Activated T-helper 17 cell treated with anti-CD3 and anti-CD28 coated beads, Interleukin-2, amount 50 U/mL, for 72 hours (primary cell): Measurements from ENCODE around the gene LUZP4. TPM values are rescaled to one million over a fixed set of nuclear protein-coding genes. Genes with fewer than 3 reads are reported as not detected.
"Not testable (repeated sequence)": the region's sequence is repeated elsewhere in the genome, so short reads cannot be mapped to it uniquely, and the experiment has no call there.

Experiments
- ATAC-seq: fragments of 150-1000 bp; cut with Tn5 transposase; replicated peaks from 2 replicates; pipeline ENCODE4 v1.10.0; 2021; ENCODE audit warnings: mild to moderate bottlenecking, moderate library complexity
- H3K27ac Mint-ChIP-seq: one replicate; pipeline ENCODE4 v1.8.0; 2022; ENCODE audit warnings: mixed read lengths
- H3K27me3 Mint-ChIP-seq: one replicate; pipeline ENCODE4 v1.8.0; 2022; ENCODE audit warnings: mixed read lengths
- H3K36me3 Mint-ChIP-seq: one replicate; pipeline ENCODE4 v1.8.0; 2022; ENCODE audit warnings: low read depth, mild to moderate bottlenecking, mixed read lengths
- H3K4me1 Mint-ChIP-seq: one replicate; pipeline ENCODE4 v1.8.0; 2022; ENCODE audit warnings: mixed read lengths
- H3K4me3 Mint-ChIP-seq: one replicate; pipeline ENCODE4 v1.8.0; 2022; ENCODE audit warnings: mild to moderate bottlenecking, mixed read lengths
- H3K9me3 Mint-ChIP-seq: one replicate; pipeline ENCODE4 v1.8.0; 2022; ENCODE audit warnings: mixed read lengths
- total RNA-seq, 2 donors: library from RNA; stranded (reverse); gene quantifications; one replicate each; pipeline ENCODE4 v1.2.3, GENCODE V29; 2022

LUZP4 gene
- total RNA-seq, 2 donors from 2014 or later, result not detected

DNA sequence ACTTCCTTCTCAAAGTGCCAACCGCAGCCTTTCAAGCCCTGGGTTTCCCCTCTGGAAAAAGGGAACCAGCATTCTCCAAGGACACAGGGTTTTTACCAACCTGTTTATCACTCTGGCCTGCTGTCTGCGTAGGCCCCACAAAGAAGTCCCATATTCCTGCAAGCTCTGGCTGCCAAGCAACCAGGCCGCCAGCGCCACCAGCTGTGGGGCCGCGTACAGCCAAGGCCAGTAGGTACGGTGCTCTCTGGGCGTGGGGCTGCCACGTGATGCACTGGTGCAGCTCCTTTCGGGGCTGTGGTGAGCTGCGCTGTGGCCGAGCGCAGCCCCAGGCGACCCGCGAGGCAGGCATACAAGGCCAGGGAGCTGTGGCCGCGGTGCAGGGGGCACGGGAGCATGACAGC, 22.1 kb downstream of the LUZP4 start:
- no peak overlapping the region for H3K27ac Mint-ChIP-seq
- H3K4me3 Mint-ChIP-seq, result no peak overlapping the region
- no peaks in the 10 kb centered on the region for H3K36me3 Mint-ChIP-seq
- no peaks in the 10 kb centered on the region for H3K27me3 Mint-ChIP-seq
- H3K4me1 Mint-ChIP-seq, result no peaks in the 10 kb centered on the region
- ATAC-seq, result no peak
- no peaks in the 10 kb centered on the region for H3K9me3 Mint-ChIP-seq

DNA sequence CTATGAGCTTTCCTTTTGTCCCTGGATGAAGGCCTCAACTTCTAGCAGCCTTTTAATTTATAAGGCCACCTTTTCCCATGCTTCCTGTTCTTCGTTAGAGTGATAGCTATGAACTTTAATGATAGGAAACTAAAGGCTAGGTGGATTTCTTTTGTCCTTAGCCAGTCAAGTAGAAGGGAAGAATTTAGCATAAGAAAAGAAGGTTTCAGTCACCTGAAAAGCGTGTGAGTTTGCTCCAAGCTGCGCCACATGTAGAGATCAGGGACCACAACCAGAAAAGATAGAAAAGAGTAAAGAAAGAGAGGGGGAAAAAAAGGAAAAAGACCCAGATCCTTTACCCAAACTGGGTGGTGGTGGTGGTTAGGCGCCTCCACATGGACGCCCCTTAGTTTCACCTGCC, 28.6 kb downstream of the LUZP4 start:
- Mint-ChIP-seq H3K9me3 (no peaks in the 10 kb centered on the region), H3K27ac (no peak overlapping the region), H3K36me3 (no peaks in the 10 kb centered on the region), H3K27me3 (no peaks in the 10 kb centered on the region), H3K4me1 (no peaks in the 10 kb centered on the region), H3K4me3 (no peak overlapping the region)
- ATAC-seq, result no peak

DNA sequence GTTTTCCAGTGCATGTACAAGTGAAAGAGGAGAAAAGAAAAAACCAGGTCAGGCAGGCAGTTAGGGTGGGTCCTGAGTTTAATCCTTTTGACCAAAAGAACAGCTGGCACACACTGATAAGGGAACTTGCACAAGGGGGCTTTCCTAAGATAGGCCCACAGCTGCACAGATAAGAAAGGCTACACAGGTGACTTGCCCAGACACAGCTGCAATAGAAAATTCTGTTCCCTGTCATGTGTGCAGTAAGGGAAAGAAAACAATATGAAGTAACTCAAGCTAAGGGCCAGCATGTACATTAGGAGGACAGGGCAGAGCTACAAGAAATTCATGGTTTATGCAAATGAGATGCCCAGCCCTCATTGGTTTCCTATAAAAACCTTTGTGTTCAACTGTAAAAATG, 32.9 kb downstream of the LUZP4 start:
- Mint-ChIP-seq H3K27ac (no peak overlapping the region), H3K36me3 (no peaks in the 10 kb centered on the region), H3K27me3 (no peaks in the 10 kb centered on the region), H3K4me1 (no peaks in the 10 kb centered on the region), H3K9me3 (no peaks in the 10 kb centered on the region), H3K4me3 (no peak overlapping the region)
- ATAC-seq, result no peak

DNA sequence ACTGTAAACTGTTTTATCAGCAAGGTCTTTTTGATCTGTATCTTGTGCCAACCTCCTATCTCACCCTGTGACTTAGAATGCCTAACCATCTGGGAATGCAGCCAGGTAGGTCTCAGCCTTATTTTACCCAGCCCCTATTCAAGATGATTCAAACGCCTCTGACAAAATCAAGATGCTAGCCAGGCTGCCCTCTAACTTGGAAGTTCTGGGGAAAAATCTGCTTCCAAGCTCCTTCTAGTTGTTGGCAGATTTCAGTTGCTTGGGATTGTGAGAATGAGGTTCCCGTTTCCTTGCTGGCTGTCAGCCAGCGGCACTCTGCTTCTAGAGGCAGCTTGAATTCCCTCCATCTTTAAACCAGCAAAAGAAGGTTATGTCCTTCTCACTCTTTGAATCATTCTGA, 34.7 kb downstream of the LUZP4 start:
- Mint-ChIP-seq H3K27me3 (no peaks in the 10 kb centered on the region), H3K36me3 (no peaks in the 10 kb centered on the region), H3K4me1 (no peaks in the 10 kb centered on the region), H3K4me3 (no peak overlapping the region), H3K27ac (no peak overlapping the region), H3K9me3 (no peaks in the 10 kb centered on the region)
- no peak for ATAC-seq

DNA sequence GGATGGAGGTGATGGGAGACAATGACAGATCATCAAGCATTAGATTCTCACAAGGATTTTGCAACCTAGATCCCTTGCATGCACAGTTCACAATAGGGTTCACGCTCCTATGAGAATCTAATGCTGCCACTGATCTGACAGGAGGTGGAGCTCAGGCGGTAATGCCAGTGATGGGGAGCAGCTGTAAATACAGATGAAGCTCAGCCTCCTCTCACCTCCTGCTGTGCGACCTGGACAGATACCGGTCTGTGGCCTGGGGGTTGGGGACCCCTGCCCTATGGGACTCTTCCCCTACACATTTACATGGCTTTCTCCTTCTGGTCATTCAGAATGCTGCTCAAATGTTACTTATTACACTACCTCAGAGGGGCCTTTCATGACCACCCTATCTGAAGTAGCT, 39.8 kb downstream of the LUZP4 start:
- H3K9me3 Mint-ChIP-seq, H3K36me3 Mint-ChIP-seq, H3K27me3 Mint-ChIP-seq, H3K4me1 Mint-ChIP-seq, H3K4me3 Mint-ChIP-seq, ATAC-seq, H3K27ac Mint-ChIP-seq: not testable (repeated sequence)

DNA sequence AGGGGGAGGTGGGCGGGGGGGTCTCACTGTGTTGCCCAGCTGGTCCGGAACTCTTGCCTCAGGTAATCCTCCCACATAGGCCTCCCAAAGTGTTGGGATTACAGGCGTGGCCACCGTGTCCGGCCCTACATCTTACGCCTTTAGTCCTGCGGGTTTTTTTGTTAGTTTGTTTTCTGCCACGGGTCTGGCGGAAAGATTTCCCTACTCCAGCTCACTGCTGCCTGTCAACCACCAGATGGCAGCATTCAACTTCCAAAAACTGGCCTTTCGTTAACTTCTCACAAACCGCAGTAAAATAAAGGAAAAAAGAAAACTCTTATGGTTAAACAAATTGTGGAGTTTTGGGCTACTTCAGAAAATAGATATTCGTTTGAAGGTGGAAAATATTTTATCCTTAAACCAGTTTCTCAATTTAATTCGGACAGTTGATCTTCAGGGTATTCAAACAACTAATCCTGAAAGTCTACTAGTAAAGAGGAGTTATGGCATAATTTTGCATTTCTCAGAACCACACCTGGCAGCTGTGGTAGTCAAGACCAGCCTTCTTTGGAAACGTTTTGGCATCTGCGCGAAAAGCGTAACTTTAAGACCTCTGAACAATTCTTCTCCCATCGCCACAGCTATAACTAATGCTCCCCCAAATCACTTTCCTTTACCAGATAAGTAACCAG, 41.1 kb downstream of the LUZP4 start:
- no peak for ATAC-seq
- H3K27me3 Mint-ChIP-seq, result no peaks in the 10 kb centered on the region
- no peaks in the 10 kb centered on the region for H3K9me3 Mint-ChIP-seq
- H3K4me3 Mint-ChIP-seq, result no peak overlapping the region
- no peaks in the 10 kb centered on the region for H3K4me1 Mint-ChIP-seq
- no peak overlapping the region for H3K27ac Mint-ChIP-seq
- H3K36me3 Mint-ChIP-seq, result no peaks in the 10 kb centered on the region

DNA sequence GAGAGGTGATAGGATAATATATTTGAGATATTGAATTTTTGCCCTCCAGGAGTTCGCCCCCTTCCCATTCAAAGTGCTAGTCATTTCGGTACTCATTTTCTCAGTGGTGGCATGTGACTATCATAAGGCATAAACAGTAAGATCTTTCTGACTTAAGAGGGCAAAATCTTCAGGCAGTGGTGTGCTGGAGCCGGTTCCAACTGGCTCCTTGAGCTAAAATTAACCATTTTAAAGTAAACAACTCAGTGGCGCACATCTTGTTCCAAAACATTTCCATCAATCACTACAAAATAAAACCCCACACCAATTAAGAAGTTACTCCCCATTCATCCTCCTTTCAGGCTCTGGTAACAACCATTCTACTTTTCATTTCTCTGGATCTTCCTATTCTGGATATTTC, 43.3 kb downstream of the LUZP4 start:
- Mint-ChIP-seq H3K4me3 (no peak overlapping the region), H3K36me3 (no peaks in the 10 kb centered on the region), H3K27ac (no peak overlapping the region), H3K4me1 (no peaks in the 10 kb centered on the region), H3K9me3 (no peaks in the 10 kb centered on the region), H3K27me3 (no peaks in the 10 kb centered on the region)
- no peak for ATAC-seq

DNA sequence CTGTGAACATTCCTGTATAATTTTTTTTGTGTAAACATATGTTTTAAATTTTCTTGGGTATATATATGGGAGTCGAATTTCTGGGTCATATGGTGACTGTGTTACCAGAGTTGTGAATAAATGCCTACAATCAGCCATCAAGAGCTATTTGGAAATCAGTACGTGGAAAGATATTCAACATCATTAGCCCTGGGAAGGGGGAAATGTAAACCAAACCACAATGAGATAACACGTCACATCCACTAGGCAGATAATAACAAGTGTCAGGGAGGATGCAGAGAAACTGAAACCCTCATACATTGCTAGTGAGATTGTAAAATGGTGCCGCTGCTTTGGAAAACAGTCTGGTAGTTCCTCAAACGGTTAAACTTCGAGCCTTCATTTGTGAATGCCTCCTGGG, 43.9 kb downstream of the LUZP4 start:
- Mint-ChIP-seq H3K9me3 (no peaks in the 10 kb centered on the region), H3K4me1 (no peaks in the 10 kb centered on the region), H3K27ac (no peak overlapping the region), H3K27me3 (no peaks in the 10 kb centered on the region), H3K4me3 (no peak overlapping the region), H3K36me3 (no peaks in the 10 kb centered on the region)
- ATAC-seq, result no peak

DNA sequence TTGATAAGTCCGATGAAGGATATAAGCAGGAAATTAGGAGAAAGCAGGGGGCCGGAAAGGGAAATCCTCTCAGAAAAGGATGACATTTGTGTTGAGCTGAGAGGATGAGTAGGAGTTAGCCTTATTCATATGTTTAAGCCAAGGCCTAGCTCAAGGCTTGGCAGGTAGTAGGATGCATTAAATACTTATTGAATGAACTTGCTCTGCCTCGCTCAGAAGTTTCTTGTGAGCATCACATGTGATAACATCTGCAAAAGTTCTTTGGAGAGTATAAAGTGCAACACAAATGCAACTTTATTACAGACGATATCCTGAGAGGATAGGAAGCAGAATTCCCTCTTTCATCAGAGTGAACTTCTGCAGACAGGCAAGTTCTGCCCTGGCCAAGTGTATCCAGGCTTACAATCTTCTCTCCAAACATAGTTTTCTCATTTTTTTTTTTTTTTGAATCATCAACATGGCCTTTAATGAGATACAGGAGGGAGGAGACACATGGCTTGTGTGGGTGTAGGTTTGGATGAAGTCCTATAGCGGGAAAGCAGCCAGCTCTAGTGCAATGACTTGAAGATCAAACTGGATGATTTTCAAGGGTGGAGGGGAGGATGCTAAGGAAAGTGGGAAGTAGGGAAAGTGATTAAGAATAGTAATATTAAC, 48.1 kb downstream of the LUZP4 start:
- Mint-ChIP-seq H3K4me3 (no peak overlapping the region), H3K27ac (no peak overlapping the region), H3K27me3 (no peaks in the 10 kb centered on the region), H3K4me1 (no peaks in the 10 kb centered on the region), H3K36me3 (no peaks in the 10 kb centered on the region), H3K9me3 (no peaks in the 10 kb centered on the region)
- no peak for ATAC-seq

DNA sequence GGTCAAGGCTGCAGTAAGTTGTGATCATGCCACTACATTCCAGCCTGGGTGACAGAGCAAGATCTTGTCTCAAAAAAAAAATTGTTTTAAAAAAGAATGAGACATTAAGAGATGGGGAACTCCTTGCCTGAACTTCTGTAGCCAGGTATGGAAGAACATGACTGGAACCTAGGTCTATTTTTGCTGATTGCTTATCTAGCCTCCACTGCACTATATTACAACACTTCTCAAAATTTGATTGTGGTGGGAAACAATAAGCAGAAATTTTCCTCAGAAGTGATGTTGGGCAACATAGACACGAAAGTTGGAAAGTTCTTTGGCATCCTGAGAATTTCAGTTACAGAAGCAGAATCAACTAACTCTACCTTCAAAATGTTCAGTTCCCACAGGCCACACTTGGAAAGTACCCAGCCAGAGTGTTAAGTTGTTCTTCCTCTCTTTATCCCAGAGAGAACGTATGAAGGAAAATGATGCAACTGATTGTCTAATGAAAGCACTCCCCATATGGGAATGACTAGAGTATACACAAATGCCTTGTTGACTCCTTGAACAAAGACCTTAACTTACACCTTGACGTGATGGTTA, 50.0 kb downstream of the LUZP4 start:
- no peak for ATAC-seq
- Mint-ChIP-seq H3K27ac (no peak overlapping the region), H3K4me1 (no peaks in the 10 kb centered on the region), H3K4me3 (no peak overlapping the region), H3K27me3 (no peaks in the 10 kb centered on the region), H3K9me3 (no peaks in the 10 kb centered on the region), H3K36me3 (no peaks in the 10 kb centered on the region)

DNA sequence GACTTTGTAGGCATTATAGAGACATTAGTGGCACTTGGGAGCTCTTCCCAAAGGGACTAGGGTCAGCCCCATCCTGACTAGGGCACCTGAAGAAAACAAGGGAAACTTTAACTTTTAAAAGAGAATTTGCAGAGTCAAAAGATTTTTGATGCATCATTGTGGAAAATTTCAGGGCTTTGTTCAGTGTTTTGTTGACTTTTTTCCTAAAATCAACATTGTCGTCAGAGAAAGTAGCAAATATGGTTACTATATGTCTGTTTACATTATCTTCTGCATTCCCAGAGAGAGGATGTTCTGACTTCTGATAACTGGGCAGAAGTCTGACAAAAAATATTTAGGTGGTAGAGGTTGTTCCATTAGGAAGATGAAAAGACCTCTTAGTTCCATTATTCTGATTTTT, 51.9 kb downstream of the LUZP4 start:
- no peaks in the 10 kb centered on the region for H3K27me3 Mint-ChIP-seq
- no peaks in the 10 kb centered on the region for H3K36me3 Mint-ChIP-seq

DNA sequence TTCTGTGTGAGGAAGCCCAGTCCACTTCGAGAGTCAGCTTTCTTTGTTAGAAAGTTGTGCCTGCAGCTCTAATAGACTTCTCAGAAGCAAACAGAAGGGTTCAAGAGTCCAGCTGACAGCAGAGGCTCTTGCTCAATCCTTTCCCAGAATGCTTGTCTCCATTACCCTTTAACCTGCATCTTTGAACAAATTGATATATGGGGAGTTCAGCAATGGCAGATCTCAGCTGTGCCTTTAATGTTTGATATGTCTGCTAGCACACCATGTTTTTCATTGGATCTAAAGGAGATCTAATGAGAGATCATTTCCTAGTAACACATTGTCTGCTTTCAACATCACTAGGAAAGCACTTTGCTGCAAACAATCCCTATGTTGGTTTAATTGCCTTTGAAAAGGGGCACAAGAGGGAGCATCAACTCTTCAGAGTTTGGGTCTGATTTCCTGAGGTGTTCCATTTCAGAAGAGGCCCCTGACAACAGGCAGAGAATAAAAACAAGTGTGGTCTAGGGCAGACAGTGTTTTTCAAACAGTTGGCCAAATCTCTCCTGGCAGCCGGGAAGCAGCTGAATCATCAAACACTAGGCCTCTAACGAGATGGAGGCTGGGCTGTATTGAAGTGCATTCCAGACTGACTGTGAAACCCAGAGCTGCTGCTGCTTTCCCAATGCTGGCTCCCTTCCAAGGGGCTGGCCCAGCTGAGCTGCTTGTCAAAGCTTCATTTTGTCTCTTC, 55.5 kb downstream of the LUZP4 start:
- Mint-ChIP-seq H3K9me3 (no peaks in the 10 kb centered on the region), H3K36me3 (no peaks in the 10 kb centered on the region), H3K4me3 (no peak overlapping the region), H3K27ac (no peak overlapping the region), H3K27me3 (no peaks in the 10 kb centered on the region), H3K4me1 (no peaks in the 10 kb centered on the region)
- ATAC-seq, result no peak

More for the DNA sequence above, 51.9 kb downstream of the LUZP4 start:
- Mint-ChIP-seq H3K27ac (no peak overlapping the region), H3K4me1 (no peaks in the 10 kb centered on the region), H3K4me3 (no peak overlapping the region), H3K9me3 (no peaks in the 10 kb centered on the region)
- no peak for ATAC-seq

DNA sequence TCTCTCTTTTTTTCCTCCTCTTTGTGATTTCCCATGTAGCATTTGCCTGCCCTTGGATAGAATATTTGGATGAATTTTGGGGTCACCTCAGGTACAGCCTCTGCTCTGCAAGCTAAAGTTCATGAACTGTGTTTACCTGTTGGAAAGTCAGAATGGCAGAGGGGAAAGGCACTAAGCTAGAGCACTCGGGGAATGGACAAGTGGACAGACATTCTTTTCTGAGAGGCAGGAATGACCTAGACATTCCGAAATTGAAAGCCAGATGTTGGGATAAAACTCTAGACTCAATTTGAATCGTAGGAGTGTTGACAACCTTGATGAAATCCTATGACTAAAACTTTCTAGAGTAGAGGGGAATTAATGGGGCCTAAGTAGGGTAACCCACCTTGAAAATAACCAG, 56.1 kb downstream of the LUZP4 start:
- H3K27me3 Mint-ChIP-seq, result no peaks in the 10 kb centered on the region
- no peaks in the 10 kb centered on the region for H3K9me3 Mint-ChIP-seq
- H3K4me1 Mint-ChIP-seq, result no peaks in the 10 kb centered on the region
- ATAC-seq, result no peak
- H3K4me3 Mint-ChIP-seq, result no peak overlapping the region
- H3K36me3 Mint-ChIP-seq, result no peaks in the 10 kb centered on the region
- H3K27ac Mint-ChIP-seq, result no peak overlapping the region

DNA sequence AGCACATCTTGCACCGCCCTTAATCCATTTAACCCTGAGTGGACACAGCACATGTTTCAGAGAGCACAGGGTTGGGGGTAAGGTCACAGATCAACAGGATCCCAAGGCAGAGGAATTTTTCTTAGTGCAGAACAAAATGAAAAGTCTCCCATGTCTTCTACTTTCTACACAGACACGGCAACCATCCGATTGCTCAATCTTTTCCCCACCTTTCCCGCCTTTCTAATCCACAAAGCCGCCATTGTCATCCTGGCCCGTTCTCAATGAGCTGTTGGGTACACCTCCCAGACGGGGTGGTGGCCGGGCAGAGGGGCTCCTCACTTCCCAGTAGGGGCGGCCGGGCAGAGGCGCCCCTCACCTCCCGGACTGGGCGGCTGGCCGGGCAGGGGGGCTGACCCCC, 57.2 kb downstream of the LUZP4 start:
- not testable (repeated sequence) for H3K4me3 Mint-ChIP-seq, H3K4me1 Mint-ChIP-seq, ATAC-seq, H3K36me3 Mint-ChIP-seq, H3K9me3 Mint-ChIP-seq, H3K27me3 Mint-ChIP-seq, H3K27ac Mint-ChIP-seq
